ENCODE measurements around the gene SF3B3. TPM values are rescaled to one million over a fixed set of nuclear protein-coding genes. Genes with fewer than 3 reads are reported as not detected.

SF3B3 gene
- total RNA-seq, 1 experiment from 2014 or later = 475 TPM

DNA sequence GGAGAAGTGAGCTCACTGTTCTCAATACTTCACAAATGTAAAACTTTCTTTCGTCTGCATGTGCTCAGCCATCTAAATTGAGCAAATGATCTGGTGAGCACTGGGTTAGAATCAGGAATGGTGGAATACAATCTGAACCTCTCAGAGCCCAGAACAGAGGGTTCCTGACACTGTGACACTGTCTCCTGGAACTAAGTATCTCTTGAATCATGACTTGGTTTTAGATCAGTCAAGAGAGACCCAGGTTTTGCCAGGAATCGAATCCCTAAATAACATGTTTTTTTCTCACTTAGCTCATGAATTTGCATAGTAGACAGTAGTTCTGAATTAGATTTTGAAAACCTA lies 49.3 kb downstream of the SF3B3 start:
- peak overlapping the region; percentile 96 for H3K27ac Mint-ChIP-seq
- no peak for TF ChIP-seq FOXJ3 (CRISPR knock-in tag; IDR thresholded peaks at IDR 0.05; ENCODE audit: borderline replicate concordance)
- TF ChIP-seq, protein P1, sequence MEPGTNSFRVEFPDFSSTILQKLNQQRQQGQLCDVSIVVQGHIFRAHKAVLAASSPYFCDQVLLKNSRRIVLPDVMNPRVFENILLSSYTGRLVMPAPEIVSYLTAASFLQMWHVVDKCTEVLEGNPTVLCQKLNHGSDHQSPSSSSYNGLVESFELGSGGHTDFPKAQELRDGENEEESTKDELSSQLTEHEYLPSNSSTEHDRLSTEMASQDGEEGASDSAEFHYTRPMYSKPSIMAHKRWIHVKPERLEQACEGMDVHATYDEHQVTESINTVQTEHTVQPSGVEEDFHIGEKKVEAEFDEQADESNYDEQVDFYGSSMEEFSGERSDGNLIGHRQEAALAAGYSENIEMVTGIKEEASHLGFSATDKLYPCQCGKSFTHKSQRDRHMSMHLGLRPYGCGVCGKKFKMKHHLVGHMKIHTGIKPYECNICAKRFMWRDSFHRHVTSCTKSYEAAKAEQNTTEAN (CRISPR knock-in tag; IDR thresholded peaks at IDR 0.05) = no peak
- TF ChIP-seq ZMAT4 (CRISPR knock-in tag; IDR thresholded peaks at IDR 0.05) = no peak
- no peak for TF ChIP-seq ZNF263 (CRISPR knock-in tag; IDR thresholded peaks at IDR 0.05; ENCODE audit: low read depth)
- no peak for TF ChIP-seq GRHL2 (CRISPR knock-in tag; IDR thresholded peaks at IDR 0.05; ENCODE audit: insufficient replicate concordance, severe bottlenecking)
- no peak for TF ChIP-seq SMAD3 (CRISPR knock-in tag; IDR thresholded peaks at IDR 0.05; ENCODE audit: borderline replicate concordance)
- TF ChIP-seq ELF4 (CRISPR knock-in tag; IDR thresholded peaks at IDR 0.05; ENCODE audit: low read depth) = no peak
- TF ChIP-seq ZNF121 (CRISPR knock-in tag; IDR thresholded peaks at IDR 0.05) = no peak
- TF ChIP-seq, protein P2, sequence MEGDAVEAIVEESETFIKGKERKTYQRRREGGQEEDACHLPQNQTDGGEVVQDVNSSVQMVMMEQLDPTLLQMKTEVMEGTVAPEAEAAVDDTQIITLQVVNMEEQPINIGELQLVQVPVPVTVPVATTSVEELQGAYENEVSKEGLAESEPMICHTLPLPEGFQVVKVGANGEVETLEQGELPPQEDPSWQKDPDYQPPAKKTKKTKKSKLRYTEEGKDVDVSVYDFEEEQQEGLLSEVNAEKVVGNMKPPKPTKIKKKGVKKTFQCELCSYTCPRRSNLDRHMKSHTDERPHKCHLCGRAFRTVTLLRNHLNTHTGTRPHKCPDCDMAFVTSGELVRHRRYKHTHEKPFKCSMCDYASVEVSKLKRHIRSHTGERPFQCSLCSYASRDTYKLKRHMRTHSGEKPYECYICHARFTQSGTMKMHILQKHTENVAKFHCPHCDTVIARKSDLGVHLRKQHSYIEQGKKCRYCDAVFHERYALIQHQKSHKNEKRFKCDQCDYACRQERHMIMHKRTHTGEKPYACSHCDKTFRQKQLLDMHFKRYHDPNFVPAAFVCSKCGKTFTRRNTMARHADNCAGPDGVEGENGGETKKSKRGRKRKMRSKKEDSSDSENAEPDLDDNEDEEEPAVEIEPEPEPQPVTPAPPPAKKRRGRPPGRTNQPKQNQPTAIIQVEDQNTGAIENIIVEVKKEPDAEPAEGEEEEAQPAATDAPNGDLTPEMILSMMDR (IDR thresholded peaks at IDR 0.05) = no peak
- TF ChIP-seq ZNF423 (CRISPR knock-in tag; IDR thresholded peaks at IDR 0.05) = no peak
- no peak for TF ChIP-seq GTF2I (CRISPR knock-in tag; conservative IDR thresholded peaks at IDR 0.05)
- no peak for TF ChIP-seq FOXP1 (CRISPR knock-in tag; IDR thresholded peaks at IDR 0.05; ENCODE audit: borderline replicate concordance)
- TF ChIP-seq, protein P3, sequence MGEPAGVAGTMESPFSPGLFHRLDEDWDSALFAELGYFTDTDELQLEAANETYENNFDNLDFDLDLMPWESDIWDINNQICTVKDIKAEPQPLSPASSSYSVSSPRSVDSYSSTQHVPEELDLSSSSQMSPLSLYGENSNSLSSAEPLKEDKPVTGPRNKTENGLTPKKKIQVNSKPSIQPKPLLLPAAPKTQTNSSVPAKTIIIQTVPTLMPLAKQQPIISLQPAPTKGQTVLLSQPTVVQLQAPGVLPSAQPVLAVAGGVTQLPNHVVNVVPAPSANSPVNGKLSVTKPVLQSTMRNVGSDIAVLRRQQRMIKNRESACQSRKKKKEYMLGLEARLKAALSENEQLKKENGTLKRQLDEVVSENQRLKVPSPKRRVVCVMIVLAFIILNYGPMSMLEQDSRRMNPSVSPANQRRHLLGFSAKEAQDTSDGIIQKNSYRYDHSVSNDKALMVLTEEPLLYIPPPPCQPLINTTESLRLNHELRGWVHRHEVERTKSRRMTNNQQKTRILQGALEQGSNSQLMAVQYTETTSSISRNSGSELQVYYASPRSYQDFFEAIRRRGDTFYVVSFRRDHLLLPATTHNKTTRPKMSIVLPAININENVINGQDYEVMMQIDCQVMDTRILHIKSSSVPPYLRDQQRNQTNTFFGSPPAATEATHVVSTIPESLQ (CRISPR knock-in tag; IDR thresholded peaks at IDR 0.05) = no peak
- TF ChIP-seq ZBTB21 (CRISPR knock-in tag; IDR thresholded peaks at IDR 0.05; ENCODE audit: borderline replicate concordance) = no peak
- no peak for TF ChIP-seq ZNF317 (CRISPR knock-in tag; IDR thresholded peaks at IDR 0.05; ENCODE audit: borderline replicate concordance, low read depth)
- no peak for TF ChIP-seq MLX (CRISPR knock-in tag; IDR thresholded peaks at IDR 0.05)
- TF ChIP-seq, protein P4, sequence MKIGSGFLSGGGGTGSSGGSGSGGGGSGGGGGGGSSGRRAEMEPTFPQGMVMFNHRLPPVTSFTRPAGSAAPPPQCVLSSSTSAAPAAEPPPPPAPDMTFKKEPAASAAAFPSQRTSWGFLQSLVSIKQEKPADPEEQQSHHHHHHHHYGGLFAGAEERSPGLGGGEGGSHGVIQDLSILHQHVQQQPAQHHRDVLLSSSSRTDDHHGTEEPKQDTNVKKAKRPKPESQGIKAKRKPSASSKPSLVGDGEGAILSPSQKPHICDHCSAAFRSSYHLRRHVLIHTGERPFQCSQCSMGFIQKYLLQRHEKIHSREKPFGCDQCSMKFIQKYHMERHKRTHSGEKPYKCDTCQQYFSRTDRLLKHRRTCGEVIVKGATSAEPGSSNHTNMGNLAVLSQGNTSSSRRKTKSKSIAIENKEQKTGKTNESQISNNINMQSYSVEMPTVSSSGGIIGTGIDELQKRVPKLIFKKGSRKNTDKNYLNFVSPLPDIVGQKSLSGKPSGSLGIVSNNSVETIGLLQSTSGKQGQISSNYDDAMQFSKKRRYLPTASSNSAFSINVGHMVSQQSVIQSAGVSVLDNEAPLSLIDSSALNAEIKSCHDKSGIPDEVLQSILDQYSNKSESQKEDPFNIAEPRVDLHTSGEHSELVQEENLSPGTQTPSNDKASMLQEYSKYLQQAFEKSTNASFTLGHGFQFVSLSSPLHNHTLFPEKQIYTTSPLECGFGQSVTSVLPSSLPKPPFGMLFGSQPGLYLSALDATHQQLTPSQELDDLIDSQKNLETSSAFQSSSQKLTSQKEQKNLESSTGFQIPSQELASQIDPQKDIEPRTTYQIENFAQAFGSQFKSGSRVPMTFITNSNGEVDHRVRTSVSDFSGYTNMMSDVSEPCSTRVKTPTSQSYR (CRISPR knock-in tag; IDR thresholded peaks at IDR 0.05) = no peak
- no peak for TF ChIP-seq IRF1 (CRISPR knock-in tag; IDR thresholded peaks at IDR 0.05)
- ChIA-PET POLR2A (interaction anchor here (0.6 kb wide), 1 partner anchor 82 kb away, joined by 4 read pairs; no protein-coding TSS in a partner anchor), CTCF (interaction anchor here (1.9 kb wide), 1 partner anchor 80 kb away, joined by 16 read pairs; no protein-coding TSS in a partner anchor)
- no peak for DNase-seq (ENCODE audit: low spot score)
- peaks cover 64% of the 10 kb centered on the region for H3K36me3 Mint-ChIP-seq
- H3K4me1 Mint-ChIP-seq = peaks cover 14% of the 10 kb centered on the region
- no peak overlapping the region for H3K4me3 Mint-ChIP-seq
- no peak for ATAC-seq
- H3K9me3 Mint-ChIP-seq = no peaks in the 10 kb centered on the region
- H3K27me3 Mint-ChIP-seq (ENCODE audit: low read depth) = no peaks in the 10 kb centered on the region
